Naive thymus-derived CD8-positive, alpha-beta T cell (primary cell): ENCODE data around the gene TRPM2. TPM values are rescaled to one million over a fixed set of nuclear protein-coding genes. Genes with fewer than 3 reads are reported as not detected.
A peak's percentile ranks its signal among the peaks of the same experiment; 100 is the strongest.
"Not testable (repeated sequence)": the region's sequence is repeated elsewhere in the genome, so short reads cannot be mapped to it uniquely, and the experiment has no call there.

ENCODE experiments used
- ATAC-seq, 2 donors: fragments of 150-1000 bp; cut with Tn5 transposase in 1 of 2; sonication (Bioruptor Pico), chemical (Tn5 transposase) in 1 of 2; 1 replicate in 1 of 2; 2 replicates in 1 of 2; pipeline ENCODE4 v1.10.0; 2021; ENCODE audit warnings: mild to moderate bottlenecking in 2 of 2, moderate library complexity in 2 of 2
- POLR2A ChIA-PET: fragments of 350-600 bp; sonication (Branson Sonifier 250); formaldehyde crosslinking; loops from one replicate; lab custom pipeline; 2021; ENCODE audit warnings: antibody characterized with exemption; lab: Charles Lee
- DNase-seq, 10 donors: peaks; one replicate each; pipeline versions ENCODE4 v3.0.0 to v3.0.0-alpha.2; 2020 to 2022
- H3K27ac Mint-ChIP-seq, 10 donors: one replicate each; pipeline ENCODE4 v1.8.0; 2020 to 2022; ENCODE audit warnings: mild to moderate bottlenecking in 10 of 10, mixed read lengths in 10 of 10, moderate library complexity in 4 of 10, inconsistent platforms in 1 of 10
- H3K27me3 Mint-ChIP-seq, 5 donors: one replicate each; pipeline ENCODE4 v1.8.0; 2021 to 2022; ENCODE audit warnings: mixed read lengths in 5 of 5
- H3K36me3 Mint-ChIP-seq, 3 donors: one replicate each; pipeline ENCODE4 v1.8.0; 2020 to 2022; ENCODE audit warnings: mixed read lengths in 3 of 3, mild to moderate bottlenecking in 2 of 3, inconsistent platforms in 1 of 3
- H3K4me1 Mint-ChIP-seq, 4 donors: one replicate each; pipeline ENCODE4 v1.8.0; 2021 to 2022; ENCODE audit warnings: mixed read lengths in 4 of 4
- H3K4me3 Mint-ChIP-seq, 10 donors: one replicate each; pipeline ENCODE4 v1.8.0; 2020 to 2022; ENCODE audit warnings: mild to moderate bottlenecking in 10 of 10, mixed read lengths in 10 of 10, moderate library complexity in 6 of 10, inconsistent platforms in 1 of 10
- H3K9me3 Mint-ChIP-seq, 9 donors: one replicate each; pipeline ENCODE4 v1.8.0; 2020 to 2022; ENCODE audit warnings: mixed read lengths in 9 of 9, mild to moderate bottlenecking in 3 of 9, inconsistent platforms in 1 of 9, moderate library complexity in 1 of 9
- polyA plus RNA-seq, 3 donors: library from polyadenylated mRNA; unstranded; fragments of 300-500 nt; fragmentation: Illumina TruSeq; gene quantifications; one replicate each; pipeline ENCODE4 v1.2.3, GENCODE V29; 2021
- total RNA-seq, 8 experiments: library from RNA in 2 of 8; stranded (reverse) in 2 of 8; gene quantifications; one replicate each; pipeline ENCODE4 v1.2.3 and lab custom pipeline; 2021 to 2026

The TRPM2 gene
- total and polyA plus RNA-seq, 5 experiments from 2014 or later: 0.20 to 1.2 (median 0.37) TPM

DNA sequence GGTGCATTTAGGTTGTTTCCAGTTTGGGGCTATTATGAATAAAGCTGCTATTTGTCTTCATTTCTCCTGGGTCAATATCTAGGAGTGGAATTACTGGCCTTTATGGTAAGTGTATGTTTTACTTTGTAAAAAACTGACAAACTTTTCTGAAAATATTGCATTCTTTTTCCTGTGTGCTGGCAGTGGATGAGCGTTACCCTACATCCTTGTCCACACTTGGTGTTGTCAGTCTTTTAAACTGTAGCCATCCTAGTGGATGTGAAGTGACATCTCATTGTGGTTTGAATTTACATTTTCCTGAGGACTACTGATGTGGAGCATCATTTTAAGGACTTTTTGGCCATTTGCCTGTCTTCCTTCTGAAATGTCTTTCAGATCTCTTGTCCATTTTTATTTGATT, 35.9 kb downstream of the TRPM2 start:
- Mint-ChIP-seq H3K4me3 (no peak overlapping the region), H3K27ac (no peak overlapping the region), H3K36me3 (peaks cover 0 to 22% (median 16%) of the 10 kb centered on the region in 3 donors), H3K27me3 (no peaks in the 10 kb centered on the region), H3K4me1 (peaks cover 0 to 6% (median under 1%) of the 10 kb centered on the region in 4 donors), H3K9me3 (peaks cover 3 to 27% (median 15%) of the 10 kb centered on the region in 9 donors)
- ATAC-seq: no peak
- DNase-seq: no peak
- POLR2A ChIA-PET: no interaction called here

GRCh38 chr21:44390886-44391285, 37.5 kb downstream of the TRPM2 start:
- Mint-ChIP-seq H3K27ac (no peak overlapping the region), H3K36me3 (peaks cover 0 to 10% (median 4%) of the 10 kb centered on the region in 3 donors), H3K27me3 (no peaks in the 10 kb centered on the region), H3K4me3 (no peak overlapping the region), H3K4me1 (peaks cover 0 to 6% (median under 1%) of the 10 kb centered on the region in 4 donors), H3K9me3 (peaks cover 0 to 11% (median 4%) of the 10 kb centered on the region in 9 donors)
- DNase-seq (no peak), ATAC-seq (no peak)
- POLR2A ChIA-PET: no interaction called here

- no peak for DNase-seq
- H3K4me1 Mint-ChIP-seq: peaks cover 0 to 6% (median under 1%) of the 10 kb centered on the region in 4 donors
- no peak overlapping the region for H3K4me3 Mint-ChIP-seq
- peak overlapping the region in 1 of 10 donors; percentile 51 for H3K27ac Mint-ChIP-seq
- POLR2A ChIA-PET: no interaction called here
- peaks cover 0 to 6% (median under 1%) of the 10 kb centered on the region in 9 donors for H3K9me3 Mint-ChIP-seq
- ATAC-seq: no peak
- peaks cover 0 to 7% (median 0%) of the 10 kb centered on the region in 3 donors for H3K36me3 Mint-ChIP-seq
- no peaks in the 10 kb centered on the region for H3K27me3 Mint-ChIP-seq
Measured at GRCh38 chr21:44391345-44392091, 38.1 kb downstream of the TRPM2 start.

DNA sequence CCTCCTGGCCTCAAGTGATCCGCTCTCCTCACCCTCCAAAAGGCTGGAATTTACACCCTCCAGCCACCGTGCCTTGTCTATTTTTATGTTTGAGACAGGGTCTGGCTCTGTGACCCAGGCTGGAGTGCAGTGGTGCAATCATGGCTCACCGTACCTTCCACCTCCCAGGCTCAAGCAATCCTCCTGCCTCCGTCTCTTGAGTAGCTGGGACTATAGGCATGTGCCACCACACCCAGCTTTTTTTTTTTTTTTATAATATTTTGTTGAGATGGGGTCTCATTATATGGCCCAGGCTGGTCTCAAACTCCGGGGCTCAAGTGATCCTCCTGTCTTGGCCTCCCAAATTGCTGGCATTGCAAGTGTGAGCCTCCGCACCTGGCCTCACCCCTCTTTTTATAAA, 38.8 kb downstream of the TRPM2 start:
- Mint-ChIP-seq H3K9me3 (peaks cover 0 to 5% (median 0%) of the 10 kb centered on the region in 9 donors), H3K27ac (peak overlapping the region in 2 of 10 donors; percentile 51 to 83)
- POLR2A ChIA-PET: no interaction called here

GRCh38 chr21:44392916-44393315, 39.5 kb downstream of the TRPM2 start:
- peaks cover 0 to 6% (median under 1%) of the 10 kb centered on the region in 4 donors for H3K4me1 Mint-ChIP-seq
- POLR2A ChIA-PET: no interaction called here
- H3K27me3 Mint-ChIP-seq: no peaks in the 10 kb centered on the region
- no peak overlapping the region for H3K4me3 Mint-ChIP-seq
- ATAC-seq: no peak
- no peak overlapping the region for H3K27ac Mint-ChIP-seq
- no peak for DNase-seq
- H3K9me3 Mint-ChIP-seq: peaks cover 0 to 5% (median 0%) of the 10 kb centered on the region in 9 donors
- peaks cover 0 to 7% (median 0%) of the 10 kb centered on the region in 3 donors for H3K36me3 Mint-ChIP-seq

More for the DNA sequence above, 38.8 kb downstream of the TRPM2 start:
- ATAC-seq (no peak), DNase-seq (no peak)
- Mint-ChIP-seq H3K4me1 (peaks cover 0 to 6% (median under 1%) of the 10 kb centered on the region in 4 donors), H3K36me3 (peaks cover 0 to 7% (median 0%) of the 10 kb centered on the region in 3 donors), H3K4me3 (no peak overlapping the region), H3K27me3 (no peaks in the 10 kb centered on the region)

GRCh38 chr21:44394733-44395132, 41.3 kb downstream of the TRPM2 start:
- H3K4me3 Mint-ChIP-seq: no peak overlapping the region
- ATAC-seq (no peak), DNase-seq (no peak)
- H3K9me3 Mint-ChIP-seq: no peaks in the 10 kb centered on the region
- peaks cover 0 to 5% (median 0%) of the 10 kb centered on the region in 3 donors for H3K36me3 Mint-ChIP-seq
- peaks cover 0 to 6% (median under 1%) of the 10 kb centered on the region in 4 donors for H3K4me1 Mint-ChIP-seq
- POLR2A ChIA-PET: no interaction called here
- H3K27me3 Mint-ChIP-seq: no peaks in the 10 kb centered on the region
- H3K27ac Mint-ChIP-seq: peak overlapping the region in 1 of 10 donors; percentile 15

DNA sequence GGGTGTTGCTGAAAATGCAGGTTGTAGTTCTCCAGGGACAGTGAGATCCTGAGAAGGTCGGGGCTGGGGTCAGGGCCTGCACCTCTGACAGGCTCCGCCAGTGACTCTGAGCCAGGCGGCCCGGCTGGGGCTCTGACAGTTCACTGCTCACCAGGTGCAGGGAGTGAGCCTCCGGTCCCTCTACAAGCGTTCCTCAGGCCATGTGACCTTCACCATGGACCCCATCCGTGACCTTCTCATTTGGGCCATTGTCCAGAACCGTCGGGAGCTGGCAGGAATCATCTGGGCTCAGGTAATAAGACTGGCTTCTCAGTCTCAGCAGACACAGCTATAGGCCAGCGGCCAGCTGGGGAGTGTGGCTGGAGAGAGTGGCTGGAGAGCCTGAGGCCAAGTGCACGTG, 41.8 kb downstream of the TRPM2 start:
- no peak for ATAC-seq
- Mint-ChIP-seq H3K27ac (peak overlapping the region in 1 of 10 donors; percentile 15), H3K27me3 (no peaks in the 10 kb centered on the region), H3K36me3 (no peaks in the 10 kb centered on the region), H3K4me1 (peaks cover 0 to 6% (median under 1%) of the 10 kb centered on the region in 4 donors), H3K4me3 (no peak overlapping the region), H3K9me3 (no peaks in the 10 kb centered on the region)
- no peak for DNase-seq
- POLR2A ChIA-PET: no interaction called here

DNA sequence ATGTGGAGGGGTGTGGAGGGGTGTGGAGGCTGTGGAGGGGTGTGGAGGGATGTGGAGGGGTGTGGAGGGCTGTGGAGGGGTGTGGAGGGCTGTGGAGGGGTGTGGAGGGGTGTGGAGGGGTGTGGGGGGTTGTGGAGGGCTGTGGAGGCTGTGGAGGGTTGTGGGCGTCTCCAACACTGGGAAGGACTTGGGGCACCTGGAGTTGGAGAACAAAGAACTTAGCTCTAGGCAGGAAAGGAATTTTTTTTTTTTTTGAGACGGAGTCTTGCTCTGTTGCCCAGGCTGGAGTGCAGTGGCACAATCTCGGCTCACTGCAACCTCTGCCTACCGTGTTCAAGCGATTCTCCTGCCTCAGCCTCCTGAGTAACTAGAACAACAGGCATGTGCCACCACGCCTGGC, 43.4 kb downstream of the TRPM2 start:
- DNase-seq, H3K9me3 Mint-ChIP-seq, H3K27ac Mint-ChIP-seq, H3K27me3 Mint-ChIP-seq, H3K4me3 Mint-ChIP-seq, ATAC-seq, POLR2A ChIA-PET, H3K36me3 Mint-ChIP-seq, H3K4me1 Mint-ChIP-seq: not testable (repeated sequence)

GRCh38 chr21:44397431-44398031, 44.1 kb downstream of the TRPM2 start:
- DNase-seq (no peak), ATAC-seq (no peak)
- no peaks in the 10 kb centered on the region for H3K27me3 Mint-ChIP-seq
- POLR2A ChIA-PET: no interaction called here
- H3K4me3 Mint-ChIP-seq: no peak overlapping the region
- no peak overlapping the region for H3K27ac Mint-ChIP-seq
- H3K36me3 Mint-ChIP-seq: no peaks in the 10 kb centered on the region
- no peaks in the 10 kb centered on the region for H3K9me3 Mint-ChIP-seq
- H3K4me1 Mint-ChIP-seq: peaks cover 0 to 2% (median 0%) of the 10 kb centered on the region in 4 donors

DNA sequence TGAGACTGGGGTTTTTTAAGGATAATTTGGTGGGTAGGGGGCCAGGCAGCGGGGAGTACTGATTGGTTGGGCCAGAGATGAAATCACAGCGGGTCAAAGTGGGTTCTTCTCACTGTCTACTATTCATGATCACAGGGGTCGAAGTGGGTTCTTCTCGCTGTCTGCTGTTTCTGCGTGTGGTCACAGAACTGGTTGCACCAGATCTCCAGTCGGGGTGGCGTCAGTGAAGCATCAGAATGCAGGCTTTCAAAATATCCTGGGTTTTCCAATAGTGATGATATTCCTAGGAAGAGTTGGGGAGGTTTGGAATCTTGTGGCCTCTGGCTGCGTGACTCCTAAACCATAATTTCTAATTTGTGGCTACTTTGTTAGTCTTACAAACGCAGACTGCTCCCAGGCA, 45.1 kb downstream of the TRPM2 start:
- ATAC-seq (no peak), DNase-seq (no peak)
- H3K27ac Mint-ChIP-seq: peak overlapping the region in 1 of 10 donors; percentile 1
- peaks cover 0 to 2% (median 0%) of the 10 kb centered on the region in 4 donors for H3K4me1 Mint-ChIP-seq
- POLR2A ChIA-PET: no interaction called here
- H3K36me3 Mint-ChIP-seq: no peaks in the 10 kb centered on the region
- no peaks in the 10 kb centered on the region for H3K27me3 Mint-ChIP-seq
- no peaks in the 10 kb centered on the region for H3K9me3 Mint-ChIP-seq
- no peak overlapping the region for H3K4me3 Mint-ChIP-seq

GRCh38 chr21:44399151-44399954, 45.9 kb downstream of the TRPM2 start:
- peaks cover 0 to 2% (median 0%) of the 10 kb centered on the region in 4 donors for H3K4me1 Mint-ChIP-seq
- DNase-seq (no peak), ATAC-seq (no peak)
- H3K4me3 Mint-ChIP-seq: no peak overlapping the region
- POLR2A ChIA-PET: no interaction called here
- no peaks in the 10 kb centered on the region for H3K27me3 Mint-ChIP-seq
- H3K27ac Mint-ChIP-seq: no peak overlapping the region
- H3K9me3 Mint-ChIP-seq: no peaks in the 10 kb centered on the region
- no peaks in the 10 kb centered on the region for H3K36me3 Mint-ChIP-seq

- Mint-ChIP-seq H3K36me3 (no peaks in the 10 kb centered on the region), H3K27ac (peak overlapping the region in 1 of 10 donors; percentile 27), H3K4me1 (peaks cover 0 to 2% (median 0%) of the 10 kb centered on the region in 4 donors), H3K4me3 (no peak overlapping the region), H3K27me3 (no peaks in the 10 kb centered on the region), H3K9me3 (no peaks in the 10 kb centered on the region)
- POLR2A ChIA-PET: no interaction called here
- no peak for ATAC-seq
- no peak for DNase-seq
Measured at GRCh38 chr21:44399955-44400790, 46.8 kb downstream of the TRPM2 start.
